Parathyroid adenoma (tissue), 2 donors: ENCODE data around the gene SEPTIN2.
A peak's percentile ranks its signal among the peaks of the same experiment; 100 is the strongest.

Source experiments
- H2AFZ ChIP-seq: fragments of 300-600 bp; sonication (generic); one replicate; pipeline ENCODE4 v1.7.0; 2017; ENCODE audit warnings: antibody characterized with exemption, mild to moderate bottlenecking
- H3K27ac ChIP-seq: fragments of 300-600 bp; sonication (generic); one replicate; pipeline ENCODE4 v1.7.0; 2017
- H3K27me3 ChIP-seq: fragments of 300-600 bp; sonication (generic); one replicate; pipeline ENCODE4 v1.7.0; 2017; ENCODE audit warnings: low read length; ENCODE audit not compliant: control insufficient read depth, insufficient read depth
- H3K36me3 ChIP-seq: fragments of 300-600 bp; sonication (generic); one replicate; pipeline ENCODE4 v1.7.0; 2017; ENCODE audit warnings: low read length; ENCODE audit not compliant: control insufficient read depth, insufficient read depth
- H3K4me1 ChIP-seq: fragments of 300-600 bp; sonication (generic); one replicate; pipeline ENCODE4 v1.7.0; 2017; ENCODE audit warnings: control low read depth
- H3K4me2 ChIP-seq: fragments of 300-600 bp; sonication (generic); one replicate; pipeline ENCODE4 v1.7.0; 2017; ENCODE audit warnings: low read length
- H3K4me3 ChIP-seq: fragments of 300-600 bp; sonication (generic); one replicate; pipeline ENCODE4 v1.7.0; 2017; ENCODE audit warnings: low read depth, low read length
- H3K79me2 ChIP-seq: fragments of 300-600 bp; sonication (generic); one replicate; pipeline ENCODE4 v1.7.0; 2017; ENCODE audit warnings: control low read depth
- H3K9ac ChIP-seq: fragments of 300-600 bp; sonication (generic); one replicate; pipeline ENCODE4 v1.7.0; 2017; ENCODE audit warnings: mild to moderate bottlenecking
- H3K9me3 ChIP-seq: fragments of 300-600 bp; sonication (generic); one replicate; pipeline ENCODE4 v1.7.0; 2017; ENCODE audit warnings: low read length; ENCODE audit not compliant: control insufficient read depth
- TF ChIP-seq, protein P1 (sequence below): fragments of 300-600 bp; sonication (generic); IDR thresholded peaks from one replicate; pipeline ENCODE4 v1.7.0; 2017; ENCODE audit warnings: antibody characterized with exemption, mild to moderate bottlenecking
- donor health status: primary hyperparathyroidism.

Gene SEPTIN2

DNA sequence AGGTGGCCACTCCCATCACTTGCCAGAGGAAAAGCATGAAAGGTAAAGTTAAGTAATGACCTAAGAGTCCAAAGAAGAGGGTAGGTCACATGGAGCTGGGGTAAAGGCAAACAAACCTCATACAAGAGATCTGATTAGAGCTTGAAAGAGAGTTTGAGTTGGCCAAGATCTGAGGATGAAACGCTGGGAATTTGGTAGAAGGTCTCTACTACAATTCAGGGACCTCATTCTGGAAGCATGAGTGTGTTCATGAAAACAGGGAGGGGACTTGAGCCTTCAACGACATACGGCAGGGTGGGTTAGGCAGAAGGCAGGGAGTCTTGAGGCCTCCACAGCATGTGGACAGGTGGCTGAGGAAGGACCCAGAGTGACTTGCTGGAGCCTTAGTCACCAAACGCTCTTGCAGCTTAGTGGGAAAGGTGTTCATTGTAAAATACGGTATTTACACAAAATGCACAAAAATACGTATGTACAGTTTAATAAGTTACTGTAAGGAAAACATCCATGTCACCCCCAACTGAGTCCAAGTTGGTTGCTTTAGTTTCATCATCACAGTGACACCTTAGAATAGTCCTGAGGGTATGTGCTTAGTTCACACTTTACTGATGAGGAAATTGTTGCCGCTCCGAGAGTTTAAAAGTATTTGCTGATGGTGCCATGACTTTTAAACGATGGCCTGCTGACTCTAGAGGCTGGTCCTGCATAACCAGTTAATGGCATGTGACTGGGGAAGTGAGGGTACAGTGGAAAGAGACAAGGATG, 35.3 kb downstream of the SEPTIN2 start:
- Histone ChIP-seq H3K9me3 (no peaks in the 10 kb centered on the region), H2AFZ (no peak overlapping the region), H3K4me2 (no peak overlapping the region), H3K27me3 (no peaks in the 10 kb centered on the region), H3K9ac (no peak overlapping the region), H3K27ac (no peak overlapping the region), H3K79me2 (no peaks in the 10 kb centered on the region), H3K36me3 (no peaks in the 10 kb centered on the region), H3K4me1 (peaks cover 8% of the 10 kb centered on the region), H3K4me3 (no peak overlapping the region)
- TF ChIP-seq, protein P1, sequence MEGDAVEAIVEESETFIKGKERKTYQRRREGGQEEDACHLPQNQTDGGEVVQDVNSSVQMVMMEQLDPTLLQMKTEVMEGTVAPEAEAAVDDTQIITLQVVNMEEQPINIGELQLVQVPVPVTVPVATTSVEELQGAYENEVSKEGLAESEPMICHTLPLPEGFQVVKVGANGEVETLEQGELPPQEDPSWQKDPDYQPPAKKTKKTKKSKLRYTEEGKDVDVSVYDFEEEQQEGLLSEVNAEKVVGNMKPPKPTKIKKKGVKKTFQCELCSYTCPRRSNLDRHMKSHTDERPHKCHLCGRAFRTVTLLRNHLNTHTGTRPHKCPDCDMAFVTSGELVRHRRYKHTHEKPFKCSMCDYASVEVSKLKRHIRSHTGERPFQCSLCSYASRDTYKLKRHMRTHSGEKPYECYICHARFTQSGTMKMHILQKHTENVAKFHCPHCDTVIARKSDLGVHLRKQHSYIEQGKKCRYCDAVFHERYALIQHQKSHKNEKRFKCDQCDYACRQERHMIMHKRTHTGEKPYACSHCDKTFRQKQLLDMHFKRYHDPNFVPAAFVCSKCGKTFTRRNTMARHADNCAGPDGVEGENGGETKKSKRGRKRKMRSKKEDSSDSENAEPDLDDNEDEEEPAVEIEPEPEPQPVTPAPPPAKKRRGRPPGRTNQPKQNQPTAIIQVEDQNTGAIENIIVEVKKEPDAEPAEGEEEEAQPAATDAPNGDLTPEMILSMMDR: no peak

DNA sequence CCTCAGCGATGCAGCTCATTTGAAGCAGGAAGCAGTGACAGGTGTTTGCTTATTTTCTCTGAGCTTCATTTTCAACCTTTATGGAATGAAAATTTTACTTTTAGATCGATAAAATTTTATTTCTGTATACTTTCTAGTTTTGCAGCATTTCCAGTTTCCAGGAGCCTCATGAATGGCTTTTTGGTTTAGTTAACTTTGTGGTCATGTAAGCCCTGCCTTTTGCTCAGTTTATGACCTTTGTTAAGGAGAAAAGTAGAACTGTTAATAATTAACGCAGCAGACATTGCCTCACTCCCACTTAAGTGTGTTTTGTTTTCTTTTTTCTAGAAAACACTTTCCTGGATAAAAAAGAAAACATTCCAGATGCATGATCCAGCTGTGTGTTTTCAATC, 35.9 kb downstream of the SEPTIN2 start:
- Histone ChIP-seq H3K4me3 (no peak overlapping the region), H3K79me2 (peaks cover under 1% of the 10 kb centered on the region), H3K27ac (no peak overlapping the region), H2AFZ (no peak overlapping the region), H3K36me3 (no peaks in the 10 kb centered on the region), H3K9me3 (no peaks in the 10 kb centered on the region), H3K4me1 (peaks cover 8% of the 10 kb centered on the region), H3K4me2 (no peak overlapping the region), H3K27me3 (no peaks in the 10 kb centered on the region), H3K9ac (no peak overlapping the region)
- TF ChIP-seq, protein P1: no peak

DNA sequence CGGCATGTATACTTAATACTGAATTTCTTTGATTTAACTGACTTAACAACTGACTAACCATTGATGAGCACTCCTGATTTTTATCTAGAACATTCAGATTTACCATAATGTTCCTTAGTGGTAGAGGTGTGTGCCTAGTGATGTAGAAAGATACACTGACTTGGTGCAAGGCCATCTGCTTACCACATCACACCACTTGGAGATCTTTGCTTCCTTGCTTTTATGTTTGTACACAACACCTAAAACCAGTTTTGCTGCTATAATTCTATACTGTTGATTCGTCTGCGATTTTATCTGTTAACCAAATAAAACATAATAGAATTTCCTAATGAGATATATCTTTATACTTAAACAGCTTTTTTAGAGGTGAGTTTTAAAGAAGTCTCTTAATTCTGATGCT, 36.5 kb downstream of the SEPTIN2 start:
- Histone ChIP-seq H3K36me3 (no peaks in the 10 kb centered on the region), H3K9ac (no peak overlapping the region), H3K27ac (no peak overlapping the region), H3K27me3 (no peaks in the 10 kb centered on the region), H3K4me2 (no peak overlapping the region), H3K9me3 (no peaks in the 10 kb centered on the region), H3K4me1 (peaks cover 8% of the 10 kb centered on the region), H3K79me2 (peaks cover 5% of the 10 kb centered on the region), H2AFZ (no peak overlapping the region), H3K4me3 (no peak overlapping the region)
- TF ChIP-seq, protein P1: no peak

DNA sequence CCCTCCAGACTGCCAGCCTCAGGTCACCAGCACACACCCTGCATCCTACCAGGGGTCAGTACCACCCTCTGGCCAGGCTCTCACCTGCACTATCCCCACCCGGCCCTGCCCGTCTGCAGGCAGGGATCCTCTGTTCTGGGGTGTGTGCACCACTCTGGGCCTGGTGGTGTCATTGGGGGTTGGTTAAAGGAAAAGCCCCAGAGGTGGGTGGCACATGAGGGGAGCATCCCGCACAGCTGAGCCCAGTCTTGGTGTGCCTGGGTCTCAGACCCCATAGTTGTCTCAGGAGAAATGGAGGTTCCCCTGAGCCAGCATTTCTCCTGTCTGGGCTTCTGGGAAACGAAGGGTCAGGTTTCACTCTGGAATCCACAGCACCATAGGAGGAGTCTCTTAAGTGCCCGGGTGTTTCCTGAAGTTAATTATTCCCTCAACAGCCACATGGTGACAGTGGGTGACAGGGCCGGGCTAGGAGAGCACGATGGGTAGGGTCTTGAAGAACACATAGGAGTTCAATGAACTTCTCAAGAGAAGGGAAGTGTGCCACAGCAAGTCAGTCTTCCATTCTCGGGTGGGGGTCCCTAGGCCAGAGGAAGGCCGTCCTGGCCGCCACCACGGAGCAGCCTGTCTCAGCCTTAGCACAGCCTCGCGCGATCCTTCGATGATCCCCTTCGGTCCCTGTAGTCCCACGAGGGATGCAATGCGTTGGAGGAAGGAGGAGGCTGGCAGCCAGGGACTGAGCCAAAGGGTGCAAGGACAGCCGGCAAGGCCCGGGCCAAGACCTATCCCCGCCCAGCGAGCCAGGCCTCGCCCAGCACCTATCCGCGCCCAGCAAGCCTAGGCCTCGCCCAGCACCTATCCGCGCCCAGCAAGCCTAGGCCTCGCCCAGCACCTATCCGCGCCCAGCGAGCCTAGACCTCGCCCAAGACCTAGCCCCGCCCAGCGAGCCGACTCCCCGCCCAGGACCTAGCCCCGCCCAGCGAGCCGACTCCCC, 39.2 kb downstream of the SEPTIN2 start:
- H2AFZ ChIP-seq: peak overlapping the region; percentile 63
- H3K9ac ChIP-seq: no peak overlapping the region
- peak overlapping the region; percentile 45 for H3K4me2 ChIP-seq
- no peaks in the 10 kb centered on the region for H3K9me3 ChIP-seq
- H3K4me1 ChIP-seq: peaks cover 18% of the 10 kb centered on the region
- no peaks in the 10 kb centered on the region for H3K27me3 ChIP-seq
- TF ChIP-seq, protein P1: peak; percentile 40
- peaks cover 32% of the 10 kb centered on the region for H3K79me2 ChIP-seq
- H3K4me3 ChIP-seq: no peak overlapping the region
- no peaks in the 10 kb centered on the region for H3K36me3 ChIP-seq
- peak overlapping the region; percentile 83 for H3K27ac ChIP-seq
